T47D (cell line): Measurements from ENCODE around the gene KAT6B.
A peak's percentile ranks its signal among the peaks of the same experiment; 100 is the strongest.
"Not testable (repeated sequence)": the region's sequence is repeated elsewhere in the genome, so short reads cannot be mapped to it uniquely, and the experiment has no call there.

Experiments used
- DNase-seq, 2 experiments: peaks; one replicate each; pipeline versions ENCODE4 v3.0.0 to v3.0.0-alpha.2; 2011 to 2012; ENCODE audit warnings: low read depth in 1 of 2, low spot score in 1 of 2
- JUND ChIP-seq: IDR thresholded peaks from 2 replicates; pipeline ENCODE4 v1.6.1; 2012; ENCODE audit warnings: low read depth
- in situ Hi-C: cut with HindIII; loops from 2 replicates; pipeline ENCODE4 v1.10.0; 2016; ENCODE audit warnings: low sequenced_read_pairs, low pct_unique_long_range_greater_than_20kb

The KAT6B gene

GRCh38 chr10:74887614-74888284 lies 61.3 kb downstream of the KAT6B start:
- TF ChIP-seq JUND: no peak
- in situ Hi-C loops: no loop called here
- DNase-seq: no peak

GRCh38 chr10:74888962-74889661 lies 62.7 kb downstream of the KAT6B start:
- DNase-seq: peak in 1 of 2 experiments; percentile 57
- in situ Hi-C loops: no loop called here
- no peak for TF ChIP-seq JUND

- DNase-seq: no peak
- in situ Hi-C loops: no loop called here
- TF ChIP-seq JUND: no peak
Measured at GRCh38 chr10:74889662-74889998, 63.2 kb downstream of the KAT6B start.

GRCh38 chr10:74890460-74890859 lies 64.1 kb downstream of the KAT6B start:
- in situ Hi-C loops: no loop called here
- DNase-seq: no peak
- no peak for TF ChIP-seq JUND

GRCh38 chr10:74891053-74891452 lies 64.7 kb downstream of the KAT6B start:
- no peak for DNase-seq
- in situ Hi-C loops: no loop called here
- TF ChIP-seq JUND: no peak

GRCh38 chr10:74892839-74893238 lies 66.4 kb downstream of the KAT6B start:
- DNase-seq: no peak
- in situ Hi-C loops: no loop called here
- no peak for TF ChIP-seq JUND

GRCh38 chr10:74893329-74893728 lies 66.9 kb downstream of the KAT6B start:
- in situ Hi-C loops, DNase-seq: not testable (repeated sequence)

- in situ Hi-C loops: no loop called here
- no peak for TF ChIP-seq JUND
- no peak for DNase-seq
Measured at GRCh38 chr10:74896788-74897527, 70.6 kb downstream of the KAT6B start.

GRCh38 chr10:74898201-74898976 lies 72.0 kb downstream of the KAT6B start:
- TF ChIP-seq JUND: no peak
- DNase-seq: no peak
- in situ Hi-C loops: no loop called here

GRCh38 chr10:74900297-74900696 lies 73.9 kb downstream of the KAT6B start:
- no peak for TF ChIP-seq JUND
- DNase-seq: no peak
- in situ Hi-C loops: no loop called here

GRCh38 chr10:74901301-74901700 lies 74.9 kb downstream of the KAT6B start:
- no peak for TF ChIP-seq JUND
- DNase-seq: no peak
- in situ Hi-C loops: no loop called here

- in situ Hi-C loops: no loop called here
- no peak for DNase-seq
- TF ChIP-seq JUND: no peak
Measured at GRCh38 chr10:74901867-74902450, 75.6 kb downstream of the KAT6B start.

- in situ Hi-C loops: no loop called here
- no peak for TF ChIP-seq JUND
Measured at GRCh38 chr10:74903491-74903890, 77.1 kb downstream of the KAT6B start.

More at GRCh38 chr10:74903491-74903890, 77.1 kb downstream of the KAT6B start:
- DNase-seq: no peak
